Mesenchymal stem cell (in vitro differentiated cells and primary cell): ENCODE measurements around the gene CRISPLD2.

Experiments
- DNase-seq: peaks from one replicate; pipeline ENCODE4 v3.0.0-alpha.2; 2013
- H2AFZ ChIP-seq: one replicate; pipeline ENCODE4 v1.6.1; 2013; ENCODE audit warnings: low read depth, mild to moderate bottlenecking, control low read depth, inconsistent platforms, low read length, moderate library complexity
- H2AK5ac ChIP-seq: 2 replicates; pipeline ENCODE4 v1.6.1; 2013; ENCODE audit warnings: low read length, moderate library complexity, mild to moderate bottlenecking, inconsistent platforms; ENCODE audit not compliant: severe bottlenecking
- H2BK120ac ChIP-seq: one replicate; pipeline ENCODE4 v1.6.1; 2013; ENCODE audit warnings: low read depth, mild to moderate bottlenecking, inconsistent platforms, low read length, moderate library complexity
- H2BK12ac ChIP-seq, 2 experiments: one replicate each; pipeline ENCODE4 v1.6.1; 2013; ENCODE audit warnings: inconsistent platforms in 2 of 2, low read length in 2 of 2, mild to moderate bottlenecking in 2 of 2, moderate library complexity in 2 of 2, control low read depth in 1 of 2
- H2BK15ac ChIP-seq: one replicate; pipeline ENCODE4 v1.6.1; 2013; ENCODE audit warnings: mild to moderate bottlenecking, low read depth, inconsistent platforms; ENCODE audit not compliant: poor library complexity, severe bottlenecking
- H2BK5ac ChIP-seq: 2 replicates; pipeline ENCODE4 v1.6.1; 2013; ENCODE audit warnings: low read depth, mild to moderate bottlenecking, low read length, control low read depth, inconsistent platforms; ENCODE audit not compliant: poor library complexity, severe bottlenecking
- H3K14ac ChIP-seq, 2 experiments: one replicate each; pipeline ENCODE4 v1.6.1; 2013; ENCODE audit warnings: inconsistent platforms in 2 of 2, low read length in 2 of 2, control low read depth in 1 of 2, mild to moderate bottlenecking in 1 of 2, moderate library complexity in 1 of 2
- H3K18ac ChIP-seq, 2 experiments: one replicate each; pipeline ENCODE4 v1.6.1; 2013; ENCODE audit warnings: inconsistent platforms in 2 of 2, low read length in 2 of 2, control low read depth in 1 of 2, low read depth in 1 of 2, mild to moderate bottlenecking in 1 of 2
- H3K23ac ChIP-seq, 2 experiments: one replicate each; pipeline ENCODE4 v1.6.1; 2013; ENCODE audit warnings: inconsistent platforms in 2 of 2, low read length in 2 of 2, mild to moderate bottlenecking in 2 of 2, moderate library complexity in 2 of 2, control low read depth in 1 of 2
- H3K27ac ChIP-seq: 2 replicates; pipeline ENCODE4 v1.5.1; 2013; ENCODE audit warnings: mild to moderate bottlenecking, moderate library complexity, low read length, control low read depth, inconsistent platforms; ENCODE audit not compliant: poor library complexity, severe bottlenecking
- H3K27me3 ChIP-seq, 2 experiments: 2 replicates each; pipeline versions ENCODE4 v1.6.1 to v1.7.0; 2013; ENCODE audit warnings: low read length in 2 of 2, mild to moderate bottlenecking in 2 of 2, moderate library complexity in 2 of 2, control low read depth in 1 of 2, inconsistent platforms in 1 of 2; ENCODE audit not compliant: control insufficient read depth in 1 of 2, insufficient read depth in 1 of 2
- H3K36me3 ChIP-seq, 2 experiments: 2 replicates each; pipeline versions ENCODE4 v1.6.1 to v1.7.0; 2013; ENCODE audit warnings: low read length in 2 of 2, control low read depth in 1 of 2, inconsistent platforms in 1 of 2, low read depth in 1 of 2, mild to moderate bottlenecking in 1 of 2; ENCODE audit not compliant: insufficient read depth in 2 of 2, control insufficient read depth in 1 of 2
- H3K4ac ChIP-seq, 2 experiments: one replicate each; pipeline ENCODE4 v1.6.1; 2013; ENCODE audit warnings: inconsistent platforms in 2 of 2, low read length in 2 of 2, mild to moderate bottlenecking in 2 of 2, moderate library complexity in 2 of 2, control low read depth in 1 of 2, low read depth in 1 of 2
- H3K4me1 ChIP-seq: 2 replicates; pipeline ENCODE4 v1.6.1; 2013; ENCODE audit warnings: low read depth, low read length, control low read depth; ENCODE audit not compliant: control insufficient read depth, insufficient read depth
- H3K4me2 ChIP-seq: 2 replicates; pipeline ENCODE4 v1.6.1; 2013; ENCODE audit warnings: low read length, mild to moderate bottlenecking, inconsistent platforms; ENCODE audit not compliant: poor library complexity, severe bottlenecking
- H3K4me3 ChIP-seq, 2 experiments: 2 replicates each; pipeline versions ENCODE4 v1.5.1 to v1.7.0; 2013; ENCODE audit warnings: low read length in 2 of 2, mild to moderate bottlenecking in 2 of 2, control low read depth in 1 of 2, low read depth in 1 of 2; ENCODE audit not compliant: insufficient read depth in 1 of 2
- H3K79me1 ChIP-seq: replicated peaks from 2 replicates; pipeline ENCODE4 v1.6.1; 2013; ENCODE audit warnings: mild to moderate bottlenecking, control low read depth, low read length, inconsistent platforms; ENCODE audit not compliant: poor library complexity, severe bottlenecking
- H3K9ac ChIP-seq: 2 replicates; pipeline ENCODE4 v1.7.0; 2013; ENCODE audit warnings: mild to moderate bottlenecking, low read length, moderate library complexity
- H3K9me3 ChIP-seq: 2 replicates; pipeline ENCODE4 v1.7.0; 2013; ENCODE audit warnings: mild to moderate bottlenecking, low read length; ENCODE audit not compliant: control insufficient read depth
- H4K8ac ChIP-seq: one replicate; pipeline ENCODE4 v1.6.1; 2013; ENCODE audit warnings: inconsistent platforms, mild to moderate bottlenecking, low read length, moderate library complexity
- H4K91ac ChIP-seq: one replicate; pipeline ENCODE4 v1.6.1; 2013; ENCODE audit warnings: mild to moderate bottlenecking, low read length, inconsistent platforms
- WGBS: methylation state at CpG from one replicate; pipeline ENCODE4 v1.1.7; 2013; ENCODE audit warnings: mixed read lengths; 5-methylcytosine and 5-hydroxymethylcytosine counted together

Gene CRISPLD2

DNA sequence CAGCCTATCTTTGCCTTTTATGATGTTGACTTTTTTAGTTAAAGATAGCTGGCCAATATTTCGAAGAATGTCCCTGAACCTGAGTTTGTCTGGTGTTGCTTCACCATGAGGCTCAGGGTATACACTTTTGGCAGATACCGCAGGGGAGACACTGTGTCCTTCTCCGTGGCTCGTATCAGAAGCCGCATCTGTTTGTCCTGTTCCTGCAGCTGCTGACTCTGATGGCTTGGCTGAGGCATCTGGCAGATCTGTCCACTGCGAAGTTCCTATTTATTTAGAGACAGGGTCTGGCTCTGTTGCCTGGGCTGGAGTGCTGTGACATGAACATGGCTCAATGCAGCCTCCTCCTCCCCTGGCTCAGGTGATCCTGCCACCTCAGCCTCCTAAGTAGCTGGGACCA lies 93.5 kb downstream of the CRISPLD2 start:
- no peak overlapping the region for H3K4me3 ChIP-seq
- no peak overlapping the region for H3K4ac ChIP-seq
- H3K79me1 ChIP-seq, result no peaks in the 10 kb centered on the region
- 61% methylated on average over 6 of the region's 6 CpGs for WGBS
- H2BK12ac ChIP-seq, result peak overlapping the region in 1 of 2 experiments; percentile 72
- no peak overlapping the region for H4K91ac ChIP-seq
- H3K36me3 ChIP-seq, result no peaks in the 10 kb centered on the region
- H3K27ac ChIP-seq, result no peak overlapping the region
- no peak overlapping the region for H3K14ac ChIP-seq
- peak overlapping the region in 1 of 2 experiments; percentile 55 for H3K18ac ChIP-seq
- no peak overlapping the region for H2BK5ac ChIP-seq
- H3K9ac ChIP-seq, result no peak overlapping the region
- no peak overlapping the region for H2BK15ac ChIP-seq
- no peak overlapping the region for H3K4me2 ChIP-seq
- DNase-seq, result no peak
- no peak overlapping the region for H4K8ac ChIP-seq
- H3K27me3 ChIP-seq, result peaks cover 31 to 46% of the 10 kb centered on the region in 2 experiments
- no peak overlapping the region for H2AK5ac ChIP-seq
- no peaks in the 10 kb centered on the region for H3K9me3 ChIP-seq
- no peak overlapping the region for H2AFZ ChIP-seq
- no peak overlapping the region for H2BK120ac ChIP-seq
- peaks cover 3% of the 10 kb centered on the region for H3K4me1 ChIP-seq
- no peak overlapping the region for H3K23ac ChIP-seq

GRCh38 chr16:84914273-84914672 lies 94.5 kb downstream of the CRISPLD2 start:
- Histone ChIP-seq H3K4me3 (no peak overlapping the region), H3K9ac (no peak overlapping the region), H3K18ac (no peak overlapping the region), H2BK5ac (no peak overlapping the region), H3K9me3 (no peaks in the 10 kb centered on the region), H3K36me3 (no peaks in the 10 kb centered on the region), H4K8ac (no peak overlapping the region), H2AK5ac (no peak overlapping the region), H2BK12ac (no peak overlapping the region), H2BK15ac (no peak overlapping the region), H3K4me2 (no peak overlapping the region), H3K4me1 (peaks cover 3% of the 10 kb centered on the region), H2BK120ac (no peak overlapping the region), H3K27me3 (peaks cover 37 to 52% of the 10 kb centered on the region in 2 experiments), H3K23ac (no peak overlapping the region), H3K79me1 (no peaks in the 10 kb centered on the region), H3K27ac (no peak overlapping the region), H3K4ac (no peak overlapping the region), H3K14ac (no peak overlapping the region), H4K91ac (no peak overlapping the region), H2AFZ (no peak overlapping the region)
- 92% methylated on average over 5 of the region's 5 CpGs for WGBS
- DNase-seq, result no peak

DNA sequence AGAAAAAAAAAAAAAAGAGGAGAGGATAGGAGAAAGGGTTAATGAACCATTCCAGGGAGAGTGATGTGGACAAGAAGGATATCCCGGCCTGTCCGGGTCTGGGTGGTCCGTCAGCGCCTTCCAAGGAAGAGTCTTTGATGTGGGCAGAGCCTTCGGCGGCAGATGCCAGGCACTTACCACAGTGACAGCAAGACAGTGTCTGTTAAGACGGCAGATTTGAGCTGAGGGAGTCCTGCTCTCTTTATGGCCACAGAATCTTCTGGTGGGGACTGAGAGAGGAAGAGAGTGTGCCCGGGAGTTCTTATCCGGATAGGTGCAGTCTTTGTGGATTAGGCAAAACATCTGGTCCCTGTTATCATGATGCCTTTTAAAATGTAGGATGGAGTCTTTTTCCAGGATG lies 96.4 kb downstream of the CRISPLD2 start:
- WGBS, result 84% methylated on average over 9 of the region's 9 CpGs

GRCh38 chr16:84916850-84917249 lies 97.1 kb downstream of the CRISPLD2 start:
- H3K79me1 ChIP-seq, result no peaks in the 10 kb centered on the region
- no peak overlapping the region for H2AFZ ChIP-seq
- no peak overlapping the region for H2BK12ac ChIP-seq
- peaks cover 41 to 52% of the 10 kb centered on the region in 2 experiments for H3K27me3 ChIP-seq
- H3K4me2 ChIP-seq, result no peak overlapping the region
- peaks cover 3% of the 10 kb centered on the region for H3K4me1 ChIP-seq
- H3K36me3 ChIP-seq, result no peaks in the 10 kb centered on the region
- 79% methylated on average over 6 of the region's 6 CpGs for WGBS
- no peaks in the 10 kb centered on the region for H3K9me3 ChIP-seq
- no peak overlapping the region for H3K14ac ChIP-seq
- H4K8ac ChIP-seq, result no peak overlapping the region
- no peak overlapping the region for H3K23ac ChIP-seq
- no peak overlapping the region for H3K9ac ChIP-seq
- no peak overlapping the region for H4K91ac ChIP-seq
- H2BK5ac ChIP-seq, result no peak overlapping the region
- no peak overlapping the region for H3K4me3 ChIP-seq
- no peak overlapping the region for H2BK120ac ChIP-seq
- H3K18ac ChIP-seq, result no peak overlapping the region
- H3K27ac ChIP-seq, result no peak overlapping the region
- H2AK5ac ChIP-seq, result no peak overlapping the region
- no peak overlapping the region for H2BK15ac ChIP-seq
- DNase-seq, result no peak
- H3K4ac ChIP-seq, result no peak overlapping the region

More for the DNA sequence above, 96.4 kb downstream of the CRISPLD2 start:
- no peak for DNase-seq
- H3K27ac ChIP-seq, result no peak overlapping the region
- H2BK15ac ChIP-seq, result no peak overlapping the region
- no peaks in the 10 kb centered on the region for H3K9me3 ChIP-seq
- H3K14ac ChIP-seq, result no peak overlapping the region
- H3K27me3 ChIP-seq, result peaks cover 41 to 52% of the 10 kb centered on the region in 2 experiments
- H3K23ac ChIP-seq, result no peak overlapping the region
- no peak overlapping the region for H2AFZ ChIP-seq
- H2BK5ac ChIP-seq, result no peak overlapping the region
- H4K91ac ChIP-seq, result no peak overlapping the region
- no peaks in the 10 kb centered on the region for H3K36me3 ChIP-seq
- no peaks in the 10 kb centered on the region for H3K79me1 ChIP-seq
- H2AK5ac ChIP-seq, result no peak overlapping the region
- no peak overlapping the region for H3K9ac ChIP-seq
- H4K8ac ChIP-seq, result no peak overlapping the region
- no peak overlapping the region for H3K18ac ChIP-seq
- peaks cover 3% of the 10 kb centered on the region for H3K4me1 ChIP-seq
- H2BK120ac ChIP-seq, result no peak overlapping the region
- H2BK12ac ChIP-seq, result no peak overlapping the region
- no peak overlapping the region for H3K4me3 ChIP-seq
- no peak overlapping the region for H3K4ac ChIP-seq
- no peak overlapping the region for H3K4me2 ChIP-seq
